Embryonic facial prominence (tissue), 1 donor: ENCODE data around the gene SLC8A3.

ENCODE experiments used
- DNase-seq: peaks from one replicate; pipeline ENCODE4 v3.0.0-alpha.2; 2016; ENCODE audit errors: extremely low spot score

The SLC8A3 gene

DNA sequence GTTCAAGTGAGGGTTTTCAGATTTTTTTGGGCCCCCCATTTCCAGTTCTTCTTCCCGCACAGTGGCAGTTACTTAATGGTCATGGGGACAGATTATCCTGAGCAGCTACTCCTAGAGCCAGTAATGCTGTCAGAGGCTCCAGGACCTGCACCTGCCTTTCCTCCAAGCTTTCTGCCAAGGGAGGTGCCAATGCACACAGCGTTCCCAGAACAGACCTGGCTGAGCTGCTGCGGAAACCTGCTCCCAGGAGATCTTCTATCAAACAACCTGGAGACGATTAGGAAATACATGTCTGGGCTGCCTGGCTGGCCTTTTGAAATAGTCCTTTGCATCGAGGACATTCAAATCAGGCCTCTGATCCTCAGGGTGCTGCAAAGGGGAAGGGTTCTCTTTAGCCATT, 120.9 kb downstream of the SLC8A3 start:
- DNase-seq = no peak

DNA sequence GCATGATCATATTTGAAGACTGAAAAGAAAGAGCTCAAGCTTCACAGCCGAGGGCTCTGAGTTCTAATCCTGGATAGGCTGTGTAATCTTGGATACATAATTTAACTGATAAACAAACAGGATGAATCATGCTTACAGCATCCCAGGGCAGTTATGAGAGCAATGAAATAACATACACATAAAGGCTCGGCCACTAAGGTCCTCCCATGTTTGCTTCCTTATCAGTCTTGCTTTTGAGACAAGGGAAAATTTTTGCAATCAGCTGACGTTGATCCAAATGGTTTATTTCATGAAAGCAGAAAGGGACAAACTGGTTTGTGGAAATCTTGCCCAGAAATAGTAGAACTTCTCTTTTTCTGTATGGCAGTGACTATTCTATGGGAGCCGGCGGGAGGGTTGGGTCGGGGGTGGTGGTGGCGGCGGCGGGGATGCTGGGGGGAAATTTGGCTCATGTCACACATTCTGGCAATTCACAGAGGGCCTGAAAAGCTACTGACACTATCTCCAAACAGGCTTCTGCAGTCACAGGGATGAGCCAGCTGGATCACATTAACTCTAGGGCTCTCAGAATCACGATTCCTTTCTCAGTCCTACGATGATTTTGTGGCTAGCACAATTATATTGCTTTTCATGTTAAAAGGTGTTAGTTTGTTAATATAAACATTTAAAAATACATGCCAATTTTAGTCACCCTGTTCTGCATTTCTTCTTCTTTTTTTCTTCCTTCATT, 124.5 kb downstream of the SLC8A3 start:
- no peak for DNase-seq

DNA sequence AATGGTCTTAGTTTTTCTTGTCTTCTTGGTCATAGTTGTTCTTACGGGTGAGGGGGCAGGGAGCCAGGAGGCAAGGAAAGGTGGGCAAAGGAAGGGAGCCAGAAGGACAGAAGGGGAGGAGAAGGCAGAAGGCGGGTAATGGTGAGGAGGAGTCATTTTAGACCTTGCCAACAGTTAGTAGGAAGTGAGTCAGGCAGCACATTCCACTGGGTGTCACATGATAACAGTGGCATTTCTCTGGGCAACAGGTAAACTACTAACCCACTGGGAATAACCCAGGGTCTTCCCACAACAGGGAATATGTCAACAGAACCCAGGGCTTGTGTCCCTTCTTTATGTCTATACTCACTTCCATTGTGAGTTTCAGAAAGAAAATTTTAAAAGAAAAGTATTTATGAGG, 127.6 kb downstream of the SLC8A3 start:
- no peak for DNase-seq

DNA sequence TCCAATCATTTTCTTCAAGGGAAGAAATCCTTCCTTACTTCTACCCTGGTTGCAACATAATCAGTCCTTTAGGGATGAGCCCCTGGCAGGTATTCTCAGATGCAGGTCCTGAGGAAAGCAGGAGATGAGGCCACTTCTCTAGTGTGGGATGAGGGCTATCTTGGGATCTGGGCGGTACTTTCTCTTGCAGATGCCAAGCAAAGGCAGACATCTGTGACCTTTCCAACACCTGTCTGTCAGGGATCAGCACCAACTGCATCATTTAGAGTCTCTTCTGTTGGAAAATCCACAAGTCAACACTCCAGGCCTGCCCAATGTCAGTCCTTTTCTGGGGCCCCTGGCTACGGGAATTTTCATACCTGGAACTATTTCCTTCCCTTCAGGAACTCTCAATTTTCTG, 129.2 kb downstream of the SLC8A3 start:
- DNase-seq = no peak

DNA sequence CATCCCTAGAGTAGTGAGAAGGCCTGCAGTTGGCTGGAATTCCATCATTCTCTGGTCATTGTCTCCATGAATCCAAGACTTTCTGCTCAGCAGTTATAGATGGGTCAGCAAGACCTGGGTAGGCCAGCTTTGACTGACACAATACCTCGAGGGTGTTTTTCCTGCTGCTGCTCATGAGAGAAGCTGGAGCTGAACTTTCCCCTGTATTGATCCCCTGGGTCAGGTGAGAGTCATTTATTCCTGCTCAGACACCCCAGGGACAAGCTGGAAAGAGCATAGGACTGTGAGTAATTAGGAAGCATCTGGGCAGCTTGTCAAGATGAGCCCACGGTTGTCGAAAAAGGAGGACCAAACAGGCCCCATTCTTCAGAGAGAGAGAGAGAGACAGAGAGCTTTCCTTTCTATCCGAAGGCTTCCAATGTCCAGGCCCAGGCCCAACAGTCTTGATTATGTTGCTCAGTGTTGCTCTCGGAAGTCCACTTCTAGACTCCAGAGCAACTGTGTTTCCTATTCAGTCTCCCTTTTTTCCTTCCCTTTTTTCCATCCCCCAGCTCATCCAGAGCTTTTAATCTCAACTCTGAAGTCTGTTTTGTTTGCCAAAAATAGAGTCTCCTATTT, 131.1 kb downstream of the SLC8A3 start:
- no peak for DNase-seq

DNA sequence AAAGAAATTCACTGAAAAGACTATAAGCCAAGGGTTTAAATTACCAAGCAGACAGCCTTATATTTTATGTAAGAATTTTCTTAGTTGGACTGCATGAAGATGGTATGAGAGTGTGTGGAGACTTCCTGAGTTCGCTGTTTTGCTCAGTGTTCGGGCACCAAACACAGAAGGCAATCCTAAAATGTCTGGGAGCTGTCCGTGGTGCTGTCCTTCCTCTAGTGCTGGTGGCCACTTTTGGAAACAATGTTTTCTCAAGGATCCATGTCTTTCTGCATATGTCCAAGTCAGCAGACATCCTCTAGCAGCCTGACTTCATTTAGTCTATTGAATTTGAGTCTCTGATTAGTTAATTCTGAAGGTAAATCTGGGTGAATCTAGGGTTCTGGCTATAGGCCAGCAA, 135.8 kb downstream of the SLC8A3 start:
- DNase-seq = no peak

DNA sequence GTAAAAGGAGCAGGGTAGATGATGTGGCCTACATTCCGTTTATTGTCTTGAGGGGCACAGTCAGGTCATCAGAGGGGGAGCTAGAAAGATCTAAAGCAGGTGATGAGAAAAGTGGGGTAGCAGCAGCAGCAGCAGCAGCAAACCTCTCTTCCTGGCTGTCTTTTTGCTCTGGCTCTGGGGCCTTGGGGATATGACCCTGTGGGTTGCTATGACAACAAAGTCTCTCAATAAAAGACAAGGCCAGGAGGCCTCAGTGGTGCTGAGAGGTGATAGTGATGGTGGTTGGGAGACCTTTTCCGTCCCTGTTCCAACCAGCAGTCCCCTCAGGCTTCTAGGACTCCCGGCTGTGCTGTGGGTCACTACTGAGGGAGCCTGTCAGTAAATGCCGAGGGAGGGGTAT, 138.6 kb downstream of the SLC8A3 start:
- DNase-seq = no peak

DNA sequence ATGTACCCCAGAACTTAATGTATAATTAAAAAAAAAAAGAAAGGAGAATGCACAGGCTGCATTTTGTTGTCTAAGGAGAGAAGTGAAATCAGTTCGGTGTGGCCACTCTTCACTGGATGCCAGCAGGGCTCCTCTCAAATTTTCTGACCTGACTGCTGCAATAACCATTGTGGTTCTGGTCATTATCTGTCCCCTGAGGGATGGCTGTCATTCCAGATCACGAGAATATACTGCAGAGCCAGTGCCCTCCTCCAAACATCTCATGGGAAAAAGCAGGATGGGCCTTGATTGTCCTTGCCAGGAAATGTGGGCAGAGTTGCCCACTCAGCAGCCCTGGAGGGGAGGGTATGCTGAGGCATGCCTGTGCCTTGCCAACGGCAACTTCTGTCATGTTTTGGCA, 139.1 kb downstream of the SLC8A3 start:
- DNase-seq = no peak

DNA sequence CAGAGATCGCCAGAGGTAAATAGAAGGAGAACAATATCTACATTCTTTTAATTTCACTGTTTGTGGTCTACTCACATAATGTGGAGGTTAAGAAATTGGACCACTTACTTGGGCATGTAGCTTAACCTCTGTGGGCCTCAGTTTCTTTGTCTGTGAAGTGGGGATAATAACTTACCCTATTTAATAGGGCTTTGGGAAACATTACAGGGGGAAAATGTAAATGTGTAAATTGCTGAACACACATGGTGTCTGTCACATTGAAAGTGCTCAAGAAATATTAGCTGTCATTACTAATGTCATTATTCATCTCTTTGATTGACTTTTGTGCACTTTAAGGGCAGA, 140.5 kb downstream of the SLC8A3 start:
- DNase-seq = no peak

DNA sequence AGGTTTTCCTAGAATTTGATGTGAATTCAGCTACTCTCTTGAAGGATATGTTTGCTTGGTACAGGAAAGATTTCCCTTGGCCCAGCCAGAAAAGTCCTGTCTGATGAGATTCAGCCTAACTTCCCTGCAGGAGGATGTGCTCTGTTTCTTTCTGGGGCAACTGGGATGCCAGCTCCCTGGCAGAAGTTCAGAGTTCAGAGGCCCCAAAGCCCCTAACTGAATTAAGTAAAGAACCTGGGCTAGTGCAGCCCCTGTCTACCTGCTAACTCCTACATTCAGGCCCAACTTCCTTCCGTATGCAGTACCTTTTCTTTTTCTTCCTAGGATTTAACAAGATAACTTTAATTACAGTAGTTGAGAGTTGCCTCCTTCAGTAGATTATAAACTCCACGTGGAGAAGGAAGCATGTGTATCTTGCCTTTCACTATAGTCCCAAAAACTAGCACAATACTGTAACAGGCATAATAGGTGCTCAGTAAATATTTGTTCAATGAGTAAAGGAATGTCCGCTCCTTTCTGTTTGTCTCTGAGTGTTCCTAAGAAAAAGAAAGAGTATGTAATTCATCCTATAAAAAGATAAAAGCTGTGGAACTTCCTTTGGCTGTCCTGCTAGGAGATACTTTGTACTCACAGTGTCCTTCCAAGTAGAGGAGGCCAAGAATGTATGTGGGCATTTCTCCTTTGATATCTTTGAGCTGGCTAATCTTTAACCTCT, 141.0 kb downstream of the SLC8A3 start:
- DNase-seq = no peak

DNA sequence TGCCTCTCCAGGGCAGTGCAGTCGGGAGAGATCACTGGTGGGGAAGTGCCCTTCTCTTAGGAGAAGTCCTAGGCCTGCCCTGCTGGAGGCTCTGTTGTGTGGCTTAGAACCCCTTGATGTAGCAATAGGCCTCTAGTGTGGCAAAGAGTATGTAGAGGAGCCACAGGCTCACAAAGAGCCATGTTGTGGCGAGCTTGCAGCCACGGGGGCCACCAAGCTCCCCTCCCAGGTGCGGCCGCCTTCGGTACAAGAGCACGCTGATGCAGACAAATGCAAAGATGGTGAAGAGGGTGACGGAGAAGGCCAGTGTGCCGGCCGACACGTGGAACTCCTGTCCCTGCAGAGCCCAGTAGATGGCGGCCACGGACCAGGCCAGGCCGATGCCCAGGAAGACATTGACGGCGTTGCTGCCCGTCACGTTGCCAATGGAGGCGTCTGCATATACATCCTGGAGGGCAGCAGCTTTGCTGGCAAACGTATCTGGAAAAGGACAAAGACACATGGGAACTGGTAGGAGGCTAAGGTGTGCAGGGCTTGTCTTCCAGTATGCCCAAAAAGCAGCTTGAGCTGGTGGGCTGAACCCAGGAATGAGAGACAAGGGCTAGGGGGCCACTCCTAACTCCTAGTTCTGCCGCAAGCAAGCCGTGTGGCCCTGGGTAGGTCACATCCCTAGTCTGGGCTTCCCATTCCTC, 142.8 kb downstream of the SLC8A3 start:
- DNase-seq = no peak

DNA sequence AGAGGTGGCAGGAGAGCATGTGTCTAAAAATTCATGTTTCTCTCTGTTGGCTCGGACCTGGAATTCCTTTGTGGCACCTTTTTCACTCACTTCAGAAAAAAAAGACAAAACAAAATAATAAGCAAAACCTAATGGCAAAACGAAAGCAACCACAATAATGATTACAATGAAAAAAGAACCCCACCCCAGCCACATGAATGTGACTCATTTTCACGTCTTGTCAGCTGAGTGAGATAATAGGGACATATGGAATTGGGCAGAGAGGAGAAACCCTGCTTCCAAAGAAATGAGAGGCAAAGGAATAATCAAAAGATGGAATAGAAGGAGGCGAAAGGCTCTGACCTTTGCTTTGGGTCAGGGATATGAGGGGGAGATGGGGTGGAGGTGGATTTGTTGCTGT, 143.4 kb downstream of the SLC8A3 start:
- no peak for DNase-seq

DNA sequence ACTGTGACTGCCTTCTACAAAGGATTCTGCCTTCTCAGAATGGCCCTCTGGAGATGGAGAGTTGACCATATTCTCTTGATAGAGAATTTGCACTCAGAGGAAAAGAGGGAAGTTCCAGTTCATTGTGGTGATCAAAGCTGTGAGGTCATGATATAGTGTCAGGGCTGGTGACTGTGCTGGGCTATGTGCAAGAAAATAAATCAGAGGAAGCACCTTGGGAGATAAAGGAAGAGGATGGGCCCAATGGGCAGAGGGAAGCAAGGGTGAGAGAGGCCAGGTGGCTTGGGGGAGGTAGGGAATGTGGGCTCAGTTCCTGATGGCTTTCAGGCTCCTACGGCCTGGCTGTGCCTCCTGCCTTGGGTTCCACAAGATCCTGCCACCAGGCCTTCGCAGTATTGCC, 145.8 kb downstream of the SLC8A3 start:
- DNase-seq = no peak

DNA sequence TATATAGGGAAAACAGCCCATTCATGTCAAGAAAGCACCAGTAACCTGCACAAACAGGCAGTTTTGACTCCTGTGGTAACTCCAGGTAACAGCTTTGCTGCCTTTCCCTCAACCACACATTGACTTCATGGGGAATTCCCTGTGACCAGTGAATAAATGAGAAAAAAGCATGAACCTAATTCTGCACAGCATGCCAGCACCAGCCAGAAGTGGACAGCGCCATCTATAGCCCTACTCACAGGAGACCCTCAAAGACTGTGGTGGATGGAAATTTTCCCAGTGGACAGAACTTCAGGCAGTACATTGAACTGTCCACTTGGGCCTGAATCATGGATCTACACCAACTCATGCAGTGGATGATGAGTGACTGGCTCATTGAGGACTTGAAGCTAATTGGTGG, 152.1 kb downstream of the SLC8A3 start:
- no peak for DNase-seq

DNA sequence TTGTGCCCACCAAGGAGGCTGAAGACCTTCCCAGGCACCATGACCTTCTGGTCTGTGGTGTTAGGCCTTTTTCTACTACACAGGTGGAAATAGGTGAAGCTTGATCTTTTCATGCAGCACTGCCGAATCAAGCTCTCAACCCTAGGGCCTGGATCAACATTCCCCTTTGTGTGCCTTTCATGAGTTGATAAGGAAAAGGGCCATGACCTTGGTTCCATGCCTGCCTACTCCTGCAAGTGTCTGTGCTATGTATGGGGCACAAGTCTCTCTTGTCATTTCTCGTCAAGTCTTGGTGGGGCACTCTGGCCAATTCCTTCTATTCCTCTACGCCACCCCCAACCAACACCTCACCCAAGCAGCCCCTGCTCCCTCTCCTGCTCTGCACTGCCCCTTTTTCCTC, 154.5 kb downstream of the SLC8A3 start:
- no peak for DNase-seq

DNA sequence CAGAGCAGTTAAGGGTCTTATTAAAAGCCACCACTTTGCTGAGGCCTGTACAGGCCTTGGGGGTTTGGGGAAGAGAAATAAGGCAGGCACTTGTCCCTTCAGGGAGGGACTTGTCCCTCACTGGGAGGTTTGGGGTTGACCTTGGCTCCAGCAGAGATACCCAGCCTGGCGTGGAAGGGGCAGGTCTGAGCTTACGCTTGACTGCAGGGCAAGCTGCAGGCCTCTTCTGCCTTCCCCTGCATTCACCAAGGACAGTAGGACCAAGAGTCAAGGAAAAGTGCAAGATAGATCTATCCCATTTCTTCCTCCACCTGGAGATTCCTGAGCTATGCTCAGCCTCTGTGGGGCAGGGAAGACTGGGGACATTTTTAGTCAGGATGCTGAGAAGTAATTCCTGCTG, 155.2 kb downstream of the SLC8A3 start:
- DNase-seq = no peak

DNA sequence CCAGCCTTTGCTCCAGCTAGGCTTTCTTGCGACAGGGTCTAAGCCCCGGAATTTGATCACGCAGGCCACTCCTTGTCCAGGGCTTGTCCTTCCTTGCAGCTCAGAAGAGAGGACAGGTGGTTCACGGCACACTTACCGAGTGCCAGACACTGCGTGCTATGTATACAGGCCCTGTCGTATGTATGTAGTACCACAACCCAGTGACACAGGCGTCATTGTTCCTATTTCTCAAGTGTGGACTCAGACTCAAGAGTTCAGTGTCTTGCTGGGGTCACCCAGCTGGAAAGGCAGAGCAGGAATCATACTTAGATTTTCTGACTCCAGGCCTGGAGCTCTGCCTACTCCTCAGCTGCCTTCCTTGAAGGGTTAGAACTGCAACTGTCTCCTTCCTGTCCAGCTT, 155.6 kb downstream of the SLC8A3 start:
- DNase-seq = no peak

DNA sequence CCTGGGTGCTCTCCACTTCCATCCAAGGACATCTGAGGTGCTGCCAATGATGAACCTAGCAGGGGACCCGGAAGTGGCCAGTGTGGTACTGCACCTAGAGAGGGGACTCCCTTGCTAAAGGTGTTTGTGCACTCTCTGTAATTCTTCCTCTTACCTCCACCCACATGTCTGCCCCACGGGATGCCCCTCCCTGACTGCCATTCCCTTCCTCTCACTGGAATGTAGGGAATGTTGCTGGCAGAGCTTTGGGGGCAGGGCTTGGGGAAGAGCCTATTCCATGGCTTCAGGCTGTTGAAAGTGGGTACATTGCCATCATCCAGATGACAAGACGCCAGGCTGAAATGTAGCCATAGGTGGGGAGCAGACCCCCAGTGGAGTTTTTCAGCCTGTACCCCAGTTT, 156.3 kb downstream of the SLC8A3 start:
- DNase-seq = no peak

DNA sequence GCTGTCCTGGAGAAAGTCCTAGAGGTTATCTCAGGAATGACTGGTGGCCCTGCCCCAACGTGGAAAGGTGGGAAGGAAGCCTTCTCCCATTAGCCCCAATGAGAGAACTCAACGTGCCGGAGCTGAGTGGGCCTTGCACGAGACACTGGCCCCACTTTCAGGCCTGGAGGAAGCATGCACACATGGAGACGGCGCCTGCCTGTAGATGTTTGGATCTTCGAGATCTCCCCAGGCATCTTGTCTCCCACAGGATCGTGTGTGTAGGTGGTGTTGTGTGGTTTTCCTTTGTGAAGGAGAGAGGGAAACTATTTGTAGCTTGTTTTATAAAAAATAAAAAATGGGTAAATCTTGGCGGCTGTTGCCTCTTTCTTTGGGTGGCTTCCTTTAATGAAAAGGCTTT, 156.7 kb downstream of the SLC8A3 start:
- DNase-seq = no peak

DNA sequence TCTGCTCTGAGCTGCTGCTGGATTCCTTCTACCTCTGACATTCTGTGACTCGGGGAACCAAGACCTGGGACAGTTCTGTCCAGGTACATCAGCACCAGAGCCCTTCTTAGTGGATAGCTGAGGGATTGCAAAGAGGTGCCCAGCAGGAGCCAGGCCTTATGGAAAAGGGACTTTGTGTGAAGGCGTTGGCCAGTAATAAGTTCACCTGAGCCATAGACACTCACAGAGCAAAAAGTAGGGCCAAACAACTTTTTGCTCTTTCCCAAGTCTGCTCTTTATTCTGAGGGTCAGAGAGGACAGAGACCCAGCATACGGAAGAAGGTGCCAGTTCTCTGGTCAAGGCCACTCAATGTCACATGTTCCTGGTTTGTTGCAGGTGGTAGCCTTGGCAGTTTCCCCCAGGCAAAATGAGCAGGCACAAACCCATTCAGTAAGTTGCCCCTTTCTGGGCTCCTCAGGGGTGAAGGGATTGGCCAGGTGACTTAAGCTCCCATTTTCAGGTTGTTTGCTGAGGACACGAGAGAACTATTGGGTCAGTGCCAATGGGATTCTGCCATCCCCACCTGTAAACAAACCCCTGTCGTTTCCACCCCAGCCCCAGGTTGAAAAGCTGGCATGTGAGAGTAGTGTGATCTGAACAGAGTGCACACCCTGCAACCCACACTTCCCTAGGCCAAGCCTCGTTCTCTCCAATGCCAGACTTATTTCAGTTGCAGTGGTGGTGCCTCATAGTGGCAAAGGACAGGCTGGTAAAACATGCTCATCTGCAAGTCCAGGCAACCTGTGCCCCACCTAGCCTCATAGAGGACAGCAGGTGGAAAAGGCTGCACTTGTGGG, 159.2 kb downstream of the SLC8A3 start:
- DNase-seq = no peak

DNA sequence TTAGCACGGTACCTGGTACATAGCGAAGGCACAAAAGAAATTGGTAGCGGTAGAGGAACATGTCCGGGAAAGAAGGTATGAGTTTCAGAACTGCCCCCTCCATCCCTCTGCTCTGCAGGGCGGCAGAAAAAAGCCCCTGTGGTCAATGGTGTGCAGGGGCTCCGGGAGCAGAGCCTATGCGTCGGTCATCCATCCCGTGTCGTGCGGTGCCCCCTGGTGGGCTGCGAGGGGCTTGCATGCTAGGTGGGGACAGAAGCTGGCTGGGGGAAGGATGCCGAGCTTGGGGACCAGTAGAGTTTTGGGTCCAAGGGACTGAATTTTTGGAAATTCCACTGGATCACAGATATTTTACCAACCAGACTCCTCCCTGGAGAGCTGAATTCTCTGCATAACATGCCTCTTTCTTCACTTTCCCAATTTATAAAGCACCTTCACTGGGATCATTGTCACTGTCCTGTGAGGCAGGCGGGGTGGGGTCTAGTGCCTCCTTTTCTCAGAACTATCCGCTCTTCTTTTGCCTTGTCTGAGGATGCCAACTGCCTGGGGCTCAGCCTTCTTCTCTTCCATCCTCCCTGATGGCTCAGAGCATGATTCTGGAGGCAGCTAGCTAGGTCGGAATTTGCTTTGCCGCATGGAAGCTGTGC, 160.8 kb downstream of the SLC8A3 start:
- DNase-seq = no peak
